Aorta (tissue), 5 donors: ENCODE data around the gene TMEM52. TPM values are rescaled to one million over a fixed set of nuclear protein-coding genes. Genes with fewer than 3 reads are reported as not detected.

Experiments
- ATAC-seq: fragments of 200-7000 bp; cut with Tn5 transposase; one replicate; pipeline ENCODE4 v1.9.1; 2022; ENCODE audit warnings: moderate library complexity; ENCODE audit not compliant: low FRiP score
- DNase-seq, 2 donors: peaks; one replicate each; pipeline ENCODE4 v3.0.0-alpha.2; 2020
- H3K27ac ChIP-seq, 2 donors: one replicate each; pipeline ENCODE4 v1.5.1; 2013; ENCODE audit warnings: low read length in 2 of 2, mild to moderate bottlenecking in 2 of 2, moderate library complexity in 2 of 2, control low read depth in 1 of 2, inconsistent platforms in 1 of 2, low read depth in 1 of 2
- H3K27me3 ChIP-seq, 2 donors: one replicate each; pipeline ENCODE4 v1.6.1; 2013; ENCODE audit warnings: control low read depth in 1 of 2, low read length in 1 of 2, mild to moderate bottlenecking in 1 of 2, moderate library complexity in 1 of 2; ENCODE audit not compliant: insufficient read depth in 2 of 2, control insufficient read depth in 1 of 2
- H3K36me3 ChIP-seq, 2 donors: one replicate each; pipeline ENCODE4 v1.6.1; 2013; ENCODE audit warnings: control low read depth in 1 of 2, low read length in 1 of 2, mild to moderate bottlenecking in 1 of 2; ENCODE audit not compliant: insufficient read depth in 2 of 2, control insufficient read depth in 1 of 2
- H3K4me1 ChIP-seq, 2 donors: one replicate each; pipeline ENCODE4 v1.6.1; 2013; ENCODE audit warnings: low read length in 2 of 2, control low read depth in 1 of 2, mild to moderate bottlenecking in 1 of 2, moderate library complexity in 1 of 2; ENCODE audit not compliant: insufficient read depth in 2 of 2, control insufficient read depth in 1 of 2
- H3K4me3 ChIP-seq, 2 donors: one replicate each; pipeline ENCODE4 v1.5.1; 2013; ENCODE audit warnings: low read length in 2 of 2, control low read depth in 1 of 2, mild to moderate bottlenecking in 1 of 2
- H3K9me3 ChIP-seq: one replicate; pipeline ENCODE4 v1.6.1; 2013; ENCODE audit warnings: mild to moderate bottlenecking, low read length; ENCODE audit not compliant: control insufficient read depth
- WGBS, 2 donors: extraction: QIAGEN DNeasy Blood & Tissue Kit; methylation state at CpG; one replicate each; pipeline ENCODE4 v1.1.7; 2013; 5-methylcytosine and 5-hydroxymethylcytosine counted together
- intact Hi-C, 2 donors: fragments of 100-400 bp; cut with DNase I; formaldehyde crosslinking; loops; one replicate each; pipeline versions ENCODE4 v1.14.2 to v1.15.0; 2022
- polyA plus RNA-seq, 2 donors: library from polyadenylated mRNA; stranded (reverse); fragments of 200-250 nt; gene quantifications; one replicate each; pipeline ENCODE4 v1.2.3, GENCODE V29; 2013
- total RNA-seq, 2 donors: library from RNA; stranded (reverse); fragmentation: NEBNext Ultra II Directional; extraction: Animal tissue kit (Norgen Biotek cat#: 25700); gene quantifications; one replicate each; pipeline ENCODE4 v1.2.1, GENCODE V29; 2021
- donor health status: healthy with polysubstance abuse.
- donor health status: Bipolar disorder and iron deficiency.
- donor health status: DM: no; HTN: no; CAD: no.
- donor health status: DM: no; HTN: no; CAD: no.
- donor health status: DM: yes; HTN: yes; CAD: no.

TMEM52 gene
- total and polyA plus RNA-seq, 4 donors = 0.13 TPM; not detected in 3

GRCh38 chr1:1959840-1960479 lies 40.9 kb upstream of the TMEM52 start:
- H3K4me1 ChIP-seq = no peaks in the 10 kb centered on the region
- H3K4me3 ChIP-seq = no peak overlapping the region
- no peaks in the 10 kb centered on the region for H3K36me3 ChIP-seq
- H3K27me3 ChIP-seq = no peaks in the 10 kb centered on the region
- intact Hi-C loops = no loop called here
- ATAC-seq (peak; percentile 56), DNase-seq (peak; percentile 80 to 93)
- H3K27ac ChIP-seq = no peak overlapping the region
- 5 to 6% methylated on average over 23 of the region's 23 CpGs for WGBS, 2 donors
- no peaks in the 10 kb centered on the region for H3K9me3 ChIP-seq

GRCh38 chr1:1959459-1959839 lies 40.4 kb upstream of the TMEM52 start:
- Histone ChIP-seq H3K27me3 (no peaks in the 10 kb centered on the region), H3K4me1 (no peaks in the 10 kb centered on the region), H3K36me3 (no peaks in the 10 kb centered on the region), H3K27ac (no peak overlapping the region), H3K9me3 (no peaks in the 10 kb centered on the region), H3K4me3 (no peak overlapping the region)
- DNase-seq (no peak), ATAC-seq (no peak)
- WGBS, 2 donors = 73 to 75% methylated on average over 12 of the region's 12 CpGs
- intact Hi-C loops = no loop called here

DNA sequence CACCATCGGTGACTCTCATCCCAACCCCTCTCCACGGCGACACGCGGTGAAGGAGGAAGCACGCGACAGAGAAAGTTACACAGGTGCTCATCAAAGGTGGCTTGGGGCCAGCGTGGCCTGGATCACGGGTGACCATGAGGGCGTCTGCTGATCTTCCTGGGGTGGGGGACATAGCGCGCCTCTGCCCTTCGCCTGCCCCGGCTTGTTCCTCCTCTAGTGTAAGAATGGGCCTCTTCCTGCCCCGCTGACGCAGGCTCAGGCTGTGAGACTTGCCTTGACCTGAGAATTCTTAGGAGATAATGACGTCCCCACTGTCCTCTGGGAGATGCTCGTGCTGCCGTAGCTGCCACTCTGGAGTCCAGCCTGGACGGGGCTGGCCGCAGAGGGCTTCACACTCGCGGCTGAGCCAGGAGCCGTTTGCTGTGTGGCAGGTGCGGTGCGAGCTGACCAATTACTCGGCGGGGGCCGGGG lies 39.0 kb upstream of the TMEM52 start:
- Histone ChIP-seq H3K27ac (no peak overlapping the region), H3K9me3 (no peaks in the 10 kb centered on the region), H3K36me3 (no peaks in the 10 kb centered on the region), H3K4me3 (no peak overlapping the region), H3K27me3 (no peaks in the 10 kb centered on the region), H3K4me1 (no peaks in the 10 kb centered on the region)
- no peak for ATAC-seq
- DNase-seq = no peak
- 91% methylated on average over 29 of the region's 29 CpGs for WGBS, 2 donors
- intact Hi-C loops = no loop called here

DNA sequence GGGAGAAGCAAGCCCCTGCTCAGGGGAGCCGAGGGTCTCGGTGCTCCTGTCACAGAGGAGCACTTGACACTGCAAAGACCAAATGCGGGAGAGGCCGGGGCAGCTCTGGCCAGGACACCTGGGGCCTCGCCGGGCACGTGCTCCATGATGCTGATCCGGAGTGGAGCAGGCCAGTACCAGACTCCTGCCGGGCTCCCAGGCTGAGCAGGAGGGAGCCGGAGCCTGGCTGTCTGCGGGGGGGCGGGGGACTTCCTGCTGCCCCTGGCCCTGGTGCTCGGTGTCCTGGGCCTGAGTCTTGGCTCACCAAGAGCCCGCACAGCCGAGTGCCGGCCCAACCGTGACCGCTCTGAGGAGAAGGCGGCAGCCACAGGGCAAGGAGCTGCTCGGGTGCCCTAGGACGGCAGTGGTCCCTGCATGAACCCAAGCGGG lies 38.5 kb upstream of the TMEM52 start:
- Histone ChIP-seq H3K36me3 (no peaks in the 10 kb centered on the region), H3K4me3 (no peak overlapping the region), H3K27ac (no peak overlapping the region), H3K9me3 (no peaks in the 10 kb centered on the region), H3K4me1 (no peaks in the 10 kb centered on the region), H3K27me3 (no peaks in the 10 kb centered on the region)
- DNase-seq = peak in 1 of 2 donors; percentile 68
- WGBS, 2 donors = 76 to 78% methylated on average over 22 of the region's 22 CpGs
- intact Hi-C loops = no loop called here
- ATAC-seq = no peak

DNA sequence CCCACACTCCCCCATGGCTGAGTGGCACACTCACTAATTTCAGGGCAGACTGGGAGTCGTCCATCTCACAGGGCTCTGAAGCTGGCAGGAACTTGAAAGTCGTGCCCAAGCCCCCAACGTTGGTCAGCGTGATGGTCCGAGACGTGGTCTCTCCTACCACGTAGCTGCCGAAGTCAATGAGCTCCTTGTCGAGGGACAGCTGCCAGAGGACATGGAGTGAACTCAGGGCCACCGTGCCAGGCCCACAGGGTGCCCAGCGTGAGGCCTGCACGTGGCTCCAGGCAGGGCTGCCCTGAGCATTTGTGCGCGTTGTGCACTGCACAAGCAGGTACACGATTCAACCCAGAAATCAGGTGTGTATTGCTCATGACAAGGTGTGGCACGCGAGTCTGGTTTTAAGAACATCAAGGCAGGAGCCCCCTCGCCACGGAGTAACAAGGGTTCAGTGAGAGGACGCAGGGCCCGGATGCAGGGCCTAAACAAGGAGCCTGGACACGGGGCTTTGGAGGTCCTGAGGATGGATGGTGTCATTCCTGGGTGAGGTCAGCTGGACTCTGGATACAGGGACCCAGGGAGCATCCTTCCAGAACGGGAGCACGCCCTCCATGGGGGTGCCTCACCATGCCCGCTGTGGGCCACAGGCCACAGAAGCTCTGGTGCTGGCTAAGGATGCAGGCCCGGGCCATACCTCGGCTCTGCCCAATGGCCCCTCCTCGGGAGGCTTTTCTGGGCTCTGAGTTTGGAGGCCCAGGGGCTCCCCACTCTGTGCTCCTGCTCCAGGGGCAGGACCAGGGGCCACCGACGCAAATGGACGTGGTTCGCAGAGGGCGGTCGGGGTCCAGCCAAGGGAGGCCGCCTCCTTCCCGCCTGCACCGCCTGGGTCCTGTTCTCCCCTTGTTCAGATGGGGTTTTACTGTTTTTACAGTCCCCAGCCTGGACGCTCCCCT lies 37.8 kb upstream of the TMEM52 start:
- DNase-seq (peak in 1 of 2 donors; percentile 70), ATAC-seq (no peak)
- no peaks in the 10 kb centered on the region for H3K27me3 ChIP-seq
- H3K27ac ChIP-seq = no peak overlapping the region
- H3K4me1 ChIP-seq = no peaks in the 10 kb centered on the region
- no peak overlapping the region for H3K4me3 ChIP-seq
- no peaks in the 10 kb centered on the region for H3K9me3 ChIP-seq
- WGBS, 2 donors = 93 to 94% methylated on average over 38 of the region's 38 CpGs
- intact Hi-C loops = no loop called here
- H3K36me3 ChIP-seq = no peaks in the 10 kb centered on the region

- DNase-seq = peak in 1 of 2 donors; percentile 59
- WGBS, 2 donors = 86 to 88% methylated on average over 7 of the region's 7 CpGs
- Histone ChIP-seq H3K4me1 (no peaks in the 10 kb centered on the region), H3K36me3 (no peaks in the 10 kb centered on the region), H3K4me3 (no peak overlapping the region), H3K27me3 (no peaks in the 10 kb centered on the region), H3K9me3 (no peaks in the 10 kb centered on the region), H3K27ac (no peak overlapping the region)
- no peak for ATAC-seq
- intact Hi-C loops = no loop called here
Measured at GRCh38 chr1:1956101-1956500, 37.0 kb upstream of the TMEM52 start.

- intact Hi-C loops = no loop called here
- peak in 1 of 2 donors; percentile 16 for DNase-seq
- WGBS, 2 donors = 46 to 49% methylated on average over 14 of the region's 14 CpGs
- no peaks in the 10 kb centered on the region for H3K36me3 ChIP-seq
- ATAC-seq = no peak
- no peaks in the 10 kb centered on the region for H3K4me1 ChIP-seq
- H3K27me3 ChIP-seq = no peaks in the 10 kb centered on the region
- H3K27ac ChIP-seq = no peak overlapping the region
- H3K4me3 ChIP-seq = no peak overlapping the region
- H3K9me3 ChIP-seq = no peaks in the 10 kb centered on the region
Measured at GRCh38 chr1:1955621-1956094, 36.6 kb upstream of the TMEM52 start.

DNA sequence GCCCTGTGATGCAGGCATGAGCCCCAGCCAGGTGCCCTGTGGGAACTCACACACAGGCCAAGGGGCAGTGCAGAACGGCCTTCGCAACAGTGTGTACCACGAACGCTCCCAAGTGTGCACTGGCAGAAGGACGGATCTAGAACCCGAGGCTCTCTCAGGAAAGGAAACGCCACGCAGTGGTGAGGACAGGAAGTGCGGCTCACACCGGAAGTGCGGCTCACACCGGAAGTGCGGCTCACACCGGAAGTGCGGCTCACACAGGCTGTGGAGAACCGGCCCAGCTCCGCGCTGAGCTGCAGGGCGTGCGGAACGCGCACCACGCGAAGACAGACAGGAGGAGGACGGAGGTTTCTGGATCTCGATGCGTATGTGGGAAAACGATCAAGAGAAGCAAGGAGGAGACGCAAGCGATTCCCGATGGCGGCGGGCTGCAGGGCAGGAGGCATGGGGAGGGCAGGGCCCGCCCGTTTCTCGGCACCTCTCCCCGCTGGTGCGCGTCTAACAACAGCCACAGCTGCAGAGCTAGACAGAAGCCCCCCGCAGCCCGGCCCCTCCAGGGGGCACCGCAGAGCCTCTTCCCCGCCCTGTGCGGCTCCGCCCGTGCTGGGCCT lies 35.9 kb upstream of the TMEM52 start:
- Histone ChIP-seq H3K9me3 (no peaks in the 10 kb centered on the region), H3K27me3 (no peaks in the 10 kb centered on the region), H3K27ac (no peak overlapping the region), H3K36me3 (no peaks in the 10 kb centered on the region), H3K4me3 (no peak overlapping the region), H3K4me1 (no peaks in the 10 kb centered on the region)
- ATAC-seq (no peak), DNase-seq (peak; percentile 35 to 62)
- intact Hi-C loops = no loop called here
- WGBS, 2 donors = 90 to 93% methylated on average over 46 of the region's 46 CpGs
